HUES64 (cell line): ENCODE results near the gene SLC22A6. TPM values are rescaled to one million over a fixed set of nuclear protein-coding genes. Genes with fewer than 3 reads are reported as not detected.

ENCODE experiments used
- H3K27ac ChIP-seq: 2 replicates; pipeline ENCODE4 v1.7.0; 2013; ENCODE audit warnings: low read depth, low read length, inconsistent platforms
- H3K27me3 ChIP-seq: 2 replicates; pipeline ENCODE4 v1.6.1; 2013; ENCODE audit warnings: mild to moderate bottlenecking, low read length; ENCODE audit not compliant: insufficient read depth
- H3K36me3 ChIP-seq: 2 replicates; pipeline ENCODE4 v1.6.1; 2013; ENCODE audit warnings: mild to moderate bottlenecking, low read length; ENCODE audit not compliant: insufficient read depth
- H3K4me1 ChIP-seq: 2 replicates; pipeline ENCODE4 v1.6.1; 2013; ENCODE audit warnings: mild to moderate bottlenecking, low read length, moderate library complexity; ENCODE audit not compliant: insufficient read depth
- H3K4me3 ChIP-seq: 2 replicates; pipeline ENCODE4 v1.5.1; 2013; ENCODE audit warnings: mild to moderate bottlenecking, low read length, moderate library complexity
- H3K9ac ChIP-seq: 2 replicates; pipeline ENCODE4 v1.6.1; 2013; ENCODE audit warnings: mild to moderate bottlenecking, low read depth, low read length
- H3K9me3 ChIP-seq: 2 replicates; pipeline ENCODE4 v1.6.1; 2013; ENCODE audit warnings: low read depth, low read length; ENCODE audit not compliant: insufficient read depth
- WGBS: fragments of 150-250, 120-280 bp; methylation state at CpG from one replicate; pipeline ENCODE4 v1.1.7; 2013; ENCODE audit warnings: missing lambda C conversion rate; 5-methylcytosine and 5-hydroxymethylcytosine counted together
- polyA plus RNA-seq, 2 experiments: library from polyadenylated mRNA; stranded (reverse); fragments of 50-300 nt; gene quantifications; one replicate each; pipeline ENCODE4 v1.2.3, GENCODE V29; 2013

Gene SLC22A6
- polyA plus RNA-seq (2013, experiment 1 of 2): not detected
- not detected for polyA plus RNA-seq (2013, experiment 2 of 2)

- H3K27ac ChIP-seq: no peak within 1 kb of the TSS
- no peak within 1 kb of the TSS for H3K4me3 ChIP-seq
- H3K27me3 ChIP-seq: no peaks in the 10 kb centered on the region
- no peaks in the 10 kb centered on the region for H3K4me1 ChIP-seq
- 81% methylated on average over 14 of the region's 14 CpGs for WGBS
- no peaks in the 10 kb centered on the region for H3K9me3 ChIP-seq
- H3K36me3 ChIP-seq: no peaks in the 10 kb centered on the region
- no peak within 1 kb of the TSS for H3K9ac ChIP-seq
Observed at GRCh38 chr11:62984451-62984991, at the start of gene SLC22A6. Gene SLC22A6 (minus strand): TSS chr11:62984967. CDS start chr11:62984690, 277 bp downstream.

GRCh38 chr11:63032457-63032856, 47.7 kb upstream of the SLC22A6 start:
- no peaks in the 10 kb centered on the region for H3K27me3 ChIP-seq
- WGBS: 97% methylated on average over 4 of the region's 4 CpGs
- no peaks in the 10 kb centered on the region for H3K4me1 ChIP-seq

GRCh38 chr11:63023841-63024648, 39.3 kb upstream of the SLC22A6 start:
- no peak overlapping the region for H3K9ac ChIP-seq
- no peaks in the 10 kb centered on the region for H3K4me1 ChIP-seq
- no peaks in the 10 kb centered on the region for H3K9me3 ChIP-seq
- no peaks in the 10 kb centered on the region for H3K36me3 ChIP-seq
- H3K27ac ChIP-seq: no peak overlapping the region
- 24% methylated on average over 19 of the region's 19 CpGs for WGBS
- no peak overlapping the region for H3K4me3 ChIP-seq
- H3K27me3 ChIP-seq: peaks cover 4% of the 10 kb centered on the region; the same call in 1 of the 2 replicates

More at GRCh38 chr11:63032457-63032856, 47.7 kb upstream of the SLC22A6 start:
- Histone ChIP-seq H3K9me3 (no peaks in the 10 kb centered on the region), H3K4me3 (no peak overlapping the region), H3K9ac (no peak overlapping the region), H3K36me3 (no peaks in the 10 kb centered on the region), H3K27ac (no peak overlapping the region)

GRCh38 chr11:63023222-63023814, 38.6 kb upstream of the SLC22A6 start:
- WGBS: 88% methylated on average over 11 of the region's 11 CpGs
- no peak overlapping the region for H3K4me3 ChIP-seq
- H3K9me3 ChIP-seq: no peaks in the 10 kb centered on the region
- no peaks in the 10 kb centered on the region for H3K4me1 ChIP-seq
- H3K9ac ChIP-seq: no peak overlapping the region
- peaks cover 4% of the 10 kb centered on the region; the same call in 1 of the 2 replicates for H3K27me3 ChIP-seq
- no peak overlapping the region for H3K27ac ChIP-seq
- H3K36me3 ChIP-seq: no peaks in the 10 kb centered on the region

GRCh38 chr11:63022441-63022840, 37.7 kb upstream of the SLC22A6 start:
- H3K9me3 ChIP-seq: no peaks in the 10 kb centered on the region
- H3K9ac ChIP-seq: no peak overlapping the region
- H3K27ac ChIP-seq: no peak overlapping the region
- H3K36me3 ChIP-seq: no peaks in the 10 kb centered on the region
- no peak overlapping the region for H3K4me3 ChIP-seq
- peaks cover 4% of the 10 kb centered on the region; the same call in 1 of the 2 replicates for H3K27me3 ChIP-seq
- H3K4me1 ChIP-seq: no peaks in the 10 kb centered on the region
- 81% methylated on average over 6 of the region's 6 CpGs for whole genome bisulfite sequencing

GRCh38 chr11:63020671-63021291, 36.0 kb upstream of the SLC22A6 start:
- Histone ChIP-seq H3K27me3 (peaks cover 4% of the 10 kb centered on the region; the same call in 1 of the 2 replicates), H3K4me3 (no peak overlapping the region), H3K9ac (no peak overlapping the region), H3K36me3 (no peaks in the 10 kb centered on the region), H3K4me1 (no peaks in the 10 kb centered on the region), H3K9me3 (no peaks in the 10 kb centered on the region), H3K27ac (no peak overlapping the region)
- 70% methylated on average over 24 of the region's 24 CpGs for WGBS

- Histone ChIP-seq H3K27me3 (peaks cover 4% of the 10 kb centered on the region; the same call in 1 of the 2 replicates), H3K9me3 (no peaks in the 10 kb centered on the region), H3K4me1 (no peaks in the 10 kb centered on the region), H3K36me3 (no peaks in the 10 kb centered on the region), H3K9ac (no peak overlapping the region), H3K4me3 (no peak overlapping the region), H3K27ac (no peak overlapping the region)
- WGBS: 76% methylated on average over 5 of the region's 5 CpGs
Observed at GRCh38 chr11:63019506-63019905, 34.7 kb upstream of the SLC22A6 start.

- no peaks in the 10 kb centered on the region for H3K36me3 ChIP-seq
- H3K4me3 ChIP-seq: no peak overlapping the region
- no peaks in the 10 kb centered on the region for H3K4me1 ChIP-seq
- no peak overlapping the region for H3K27ac ChIP-seq
- no peaks in the 10 kb centered on the region for H3K9me3 ChIP-seq
- no peaks in the 10 kb centered on the region for H3K27me3 ChIP-seq
- 76% methylated on average over 8 of the region's 8 CpGs for WGBS
- H3K9ac ChIP-seq: no peak overlapping the region
Observed at GRCh38 chr11:63017306-63017974, 32.7 kb upstream of the SLC22A6 start.

- Histone ChIP-seq H3K4me1 (no peaks in the 10 kb centered on the region), H3K27me3 (no peaks in the 10 kb centered on the region), H3K27ac (no peak within 1 kb of the TSS), H3K9me3 (no peaks in the 10 kb centered on the region), H3K9ac (no peak within 1 kb of the TSS), H3K4me3 (no peak within 1 kb of the TSS), H3K36me3 (no peaks in the 10 kb centered on the region)
- WGBS: 61% methylated on average over 18 of the region's 18 CpGs
Observed at GRCh38 chr11:63015521-63016215, 30.9 kb upstream of the SLC22A6 start, which contains the start of gene SLC22A8. Gene SLC22A8 (minus strand): TSS chr11:63015841. CDS start chr11:63014958, 883 bp downstream.

GRCh38 chr11:63014408-63015055, 29.8 kb upstream of the SLC22A6 start:
- H3K9ac ChIP-seq: no peak overlapping the region
- H3K27me3 ChIP-seq: no peaks in the 10 kb centered on the region

More at GRCh38 chr11:63014408-63015055, 29.8 kb upstream of the SLC22A6 start:
- H3K4me1 ChIP-seq: no peaks in the 10 kb centered on the region
- no peaks in the 10 kb centered on the region for H3K36me3 ChIP-seq
- no peak overlapping the region for H3K4me3 ChIP-seq
- WGBS: 93% methylated on average over 13 of the region's 13 CpGs
- no peak overlapping the region for H3K27ac ChIP-seq
- H3K9me3 ChIP-seq: no peaks in the 10 kb centered on the region
